Hematopoietic multipotent progenitor cell treated with erythropoietin and hydrocortisone succinate and interleukin-3 and kit ligand, for 4 days (in vitro differentiated cells): ENCODE measurements around the gene GPX2.
"Not testable (repeated sequence)": the region's sequence is repeated elsewhere in the genome, so short reads cannot be mapped to it uniquely, and the experiment has no call there.

Experiments used
- DNase-seq: peaks from one replicate; pipeline ENCODE4 v3.0.0-alpha.2; 2015

Gene GPX2

GRCh38 chr14:64938972-64939816, 3.4 kb downstream of the GPX2 start:
- no peak for DNase-seq

- no peak for DNase-seq
Observed at GRCh38 chr14:64937821-64938193, 4.7 kb downstream of the GPX2 start.

GRCh38 chr14:64937171-64937820, 5.2 kb downstream of the GPX2 start:
- no peak for DNase-seq

- no peak for DNase-seq
Observed at GRCh38 chr14:64935508-64935907, 7.0 kb downstream of the GPX2 start.

- DNase-seq, result no peak
Observed at GRCh38 chr14:64934338-64934929, 8.1 kb downstream of the GPX2 start.

GRCh38 chr14:64932231-64932630, 10.3 kb downstream of the GPX2 start:
- no peak for DNase-seq

- DNase-seq, result no peak
Observed at GRCh38 chr14:64931123-64931522, 11.4 kb downstream of the GPX2 start.

- no peak for DNase-seq
Observed at GRCh38 chr14:64930085-64930843, 12.3 kb downstream of the GPX2 start.

GRCh38 chr14:64929014-64929359, 13.6 kb downstream of the GPX2 start:
- no peak for DNase-seq

GRCh38 chr14:64928239-64929013, 14.1 kb downstream of the GPX2 start:
- no peak for DNase-seq

GRCh38 chr14:64927031-64927430, 15.5 kb downstream of the GPX2 start:
- DNase-seq, result no peak

GRCh38 chr14:64926398-64926995, 16.0 kb downstream of the GPX2 start:
- DNase-seq, result peak; percentile 66

- no peak for DNase-seq
Observed at GRCh38 chr14:64923015-64923414, 19.5 kb downstream of the GPX2 start.

- DNase-seq, result no peak
Observed at GRCh38 chr14:64920465-64920864, 22.1 kb downstream of the GPX2 start.

- DNase-seq, result no peak
Observed at GRCh38 chr14:64919618-64920017, 22.9 kb downstream of the GPX2 start.

GRCh38 chr14:64919215-64919614, 23.3 kb downstream of the GPX2 start:
- DNase-seq, result no peak

- DNase-seq, result no peak
Observed at GRCh38 chr14:64918216-64918615, 24.3 kb downstream of the GPX2 start.

GRCh38 chr14:64915797-64916196, 26.7 kb downstream of the GPX2 start:
- peak; percentile 65 for DNase-seq

- DNase-seq, result no peak
Observed at GRCh38 chr14:64915029-64915424, 27.5 kb downstream of the GPX2 start.

- DNase-seq, result peak; percentile 99
Observed at GRCh38 chr14:64914237-64915028, 28.1 kb downstream of the GPX2 start, which contains the start of gene CHURC1. TSS of gene CHURC1 (plus strand) at chr14:64914455. CDS start at chr14:64914496, 41 bp downstream.

GRCh38 chr14:64913477-64913876, 29.1 kb downstream of the GPX2 start:
- DNase-seq, result not testable (repeated sequence)
